Stomach (tissue), 4 donors: ENCODE results near the gene SCG2.

Experiments used
- EP300 ChIP-seq: sonication (generic); formaldehyde crosslinking; IDR thresholded peaks from one replicate; pipeline ENCODE4 v1.6.1; 2017; ENCODE audit warnings: antibody characterized with exemption
- POLR2A ChIP-seq, 4 donors: fragments of 450-650 bp; IDR thresholded peaks; one replicate each; pipeline ENCODE4 v1.6.1; 2016; ENCODE audit warnings: antibody characterized with exemption in 4 of 4, control low read depth in 2 of 4, mild to moderate bottlenecking in 1 of 4, moderate library complexity in 1 of 4
- POLR2AphosphoS5 ChIP-seq, 3 donors: sonication (generic); formaldehyde crosslinking; IDR thresholded peaks; one replicate each; pipeline ENCODE4 v1.6.1; 2016; ENCODE audit warnings: antibody characterized with exemption in 3 of 3
- TF ChIP-seq, protein P1 (sequence below), 7 experiments: fragments of 450-650 bp in 4 of 7; fragments of 200-600 bp in 3 of 7; sonication (generic) in 3 of 7; IDR thresholded peaks; one replicate each; pipeline ENCODE4 v1.5.1; 2016 to 2019; ENCODE audit warnings: antibody characterized with exemption in 7 of 7, control low read depth in 2 of 7, mild to moderate bottlenecking in 1 of 7

DNA sequence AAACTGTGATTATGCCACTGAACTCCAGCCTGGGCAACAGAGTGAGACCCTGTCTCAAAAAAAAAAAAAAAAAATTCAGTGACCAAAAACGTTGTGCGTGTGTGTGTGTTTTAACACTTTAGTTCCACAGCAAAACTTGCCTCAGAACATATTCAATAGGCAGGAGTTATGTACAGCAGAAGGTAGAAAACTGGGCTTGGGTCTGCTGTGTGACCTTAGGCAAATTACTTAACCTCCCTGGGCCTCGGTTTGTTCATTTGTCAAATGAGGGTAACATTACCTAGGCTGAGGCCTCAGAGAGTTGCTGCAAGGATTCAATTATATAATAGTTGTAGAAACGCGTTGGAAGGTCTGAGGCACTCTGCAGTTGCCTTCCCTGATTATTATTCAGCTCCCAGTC is 10.3 kb upstream of the SCG2 start:
- TF ChIP-seq POLR2A (IDR thresholded peaks at IDR 0.05) (no peak), EP300 (no peak), POLR2AphosphoS5 (IDR thresholded peaks at IDR 0.05) (no peak)
- TF ChIP-seq, protein P1, sequence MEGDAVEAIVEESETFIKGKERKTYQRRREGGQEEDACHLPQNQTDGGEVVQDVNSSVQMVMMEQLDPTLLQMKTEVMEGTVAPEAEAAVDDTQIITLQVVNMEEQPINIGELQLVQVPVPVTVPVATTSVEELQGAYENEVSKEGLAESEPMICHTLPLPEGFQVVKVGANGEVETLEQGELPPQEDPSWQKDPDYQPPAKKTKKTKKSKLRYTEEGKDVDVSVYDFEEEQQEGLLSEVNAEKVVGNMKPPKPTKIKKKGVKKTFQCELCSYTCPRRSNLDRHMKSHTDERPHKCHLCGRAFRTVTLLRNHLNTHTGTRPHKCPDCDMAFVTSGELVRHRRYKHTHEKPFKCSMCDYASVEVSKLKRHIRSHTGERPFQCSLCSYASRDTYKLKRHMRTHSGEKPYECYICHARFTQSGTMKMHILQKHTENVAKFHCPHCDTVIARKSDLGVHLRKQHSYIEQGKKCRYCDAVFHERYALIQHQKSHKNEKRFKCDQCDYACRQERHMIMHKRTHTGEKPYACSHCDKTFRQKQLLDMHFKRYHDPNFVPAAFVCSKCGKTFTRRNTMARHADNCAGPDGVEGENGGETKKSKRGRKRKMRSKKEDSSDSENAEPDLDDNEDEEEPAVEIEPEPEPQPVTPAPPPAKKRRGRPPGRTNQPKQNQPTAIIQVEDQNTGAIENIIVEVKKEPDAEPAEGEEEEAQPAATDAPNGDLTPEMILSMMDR (IDR thresholded peaks at IDR 0.05): no peak
